ENCODE measurements around the gene PARP1. TPM values are rescaled to one million over a fixed set of nuclear protein-coding genes. Genes with fewer than 3 reads are reported as not detected.
"Not testable (repeated sequence)": the region's sequence is repeated elsewhere in the genome, so short reads cannot be mapped to it uniquely, and the experiment has no call there.

PARP1 gene
- total RNA-seq, 1 donor from 2014 or later = 91.1 TPM

GRCh38 chr1:226433341-226433720 lies 25.4 kb upstream of the PARP1 start:
- Histone ChIP-seq H3K27me3 (ENCODE audit: control insufficient read depth, insufficient read depth, low read length) (no peaks in the 10 kb centered on the region), H3K36me3 (ENCODE audit: control insufficient read depth, insufficient read depth, low read length) (no peaks in the 10 kb centered on the region), H3K4me3 (ENCODE audit: low read depth, low read length) (no peak overlapping the region)
- no peak for DNase-seq (ENCODE audit: low read depth)
- TF ChIP-seq, protein P1, sequence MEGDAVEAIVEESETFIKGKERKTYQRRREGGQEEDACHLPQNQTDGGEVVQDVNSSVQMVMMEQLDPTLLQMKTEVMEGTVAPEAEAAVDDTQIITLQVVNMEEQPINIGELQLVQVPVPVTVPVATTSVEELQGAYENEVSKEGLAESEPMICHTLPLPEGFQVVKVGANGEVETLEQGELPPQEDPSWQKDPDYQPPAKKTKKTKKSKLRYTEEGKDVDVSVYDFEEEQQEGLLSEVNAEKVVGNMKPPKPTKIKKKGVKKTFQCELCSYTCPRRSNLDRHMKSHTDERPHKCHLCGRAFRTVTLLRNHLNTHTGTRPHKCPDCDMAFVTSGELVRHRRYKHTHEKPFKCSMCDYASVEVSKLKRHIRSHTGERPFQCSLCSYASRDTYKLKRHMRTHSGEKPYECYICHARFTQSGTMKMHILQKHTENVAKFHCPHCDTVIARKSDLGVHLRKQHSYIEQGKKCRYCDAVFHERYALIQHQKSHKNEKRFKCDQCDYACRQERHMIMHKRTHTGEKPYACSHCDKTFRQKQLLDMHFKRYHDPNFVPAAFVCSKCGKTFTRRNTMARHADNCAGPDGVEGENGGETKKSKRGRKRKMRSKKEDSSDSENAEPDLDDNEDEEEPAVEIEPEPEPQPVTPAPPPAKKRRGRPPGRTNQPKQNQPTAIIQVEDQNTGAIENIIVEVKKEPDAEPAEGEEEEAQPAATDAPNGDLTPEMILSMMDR (IDR thresholded peaks at IDR 0.05; ENCODE audit: insufficient read depth, low read length, poor library complexity, severe bottlenecking) = no peak

- DNase-seq (ENCODE audit: low read depth) = no peak
- Histone ChIP-seq H3K4me3 (ENCODE audit: low read depth, low read length) (no peak overlapping the region), H3K36me3 (ENCODE audit: control insufficient read depth, insufficient read depth, low read length) (no peaks in the 10 kb centered on the region), H3K27me3 (ENCODE audit: control insufficient read depth, insufficient read depth, low read length) (no peaks in the 10 kb centered on the region)
- TF ChIP-seq, protein P1 (IDR thresholded peaks at IDR 0.05; ENCODE audit: insufficient read depth, low read length, poor library complexity, severe bottlenecking) = no peak
Observed at GRCh38 chr1:226432586-226433340, 24.9 kb upstream of the PARP1 start.

- H3K27me3 ChIP-seq (ENCODE audit: control insufficient read depth, insufficient read depth, low read length); H3K36me3 ChIP-seq (ENCODE audit: control insufficient read depth, insufficient read depth, low read length); H3K4me3 ChIP-seq (ENCODE audit: low read depth, low read length); DNase-seq (ENCODE audit: low read depth): not testable (repeated sequence)
Observed at GRCh38 chr1:226431898-226432297, 24.0 kb upstream of the PARP1 start.

GRCh38 chr1:226429858-226430715 lies 22.2 kb upstream of the PARP1 start:
- no peak for DNase-seq (ENCODE audit: low read depth)
- TF ChIP-seq, protein P1 (IDR thresholded peaks at IDR 0.05; ENCODE audit: insufficient read depth, low read length, poor library complexity, severe bottlenecking) = no peak
- no peaks in the 10 kb centered on the region for H3K36me3 ChIP-seq (ENCODE audit: control insufficient read depth, insufficient read depth, low read length)
- no peak overlapping the region for H3K4me3 ChIP-seq (ENCODE audit: low read depth, low read length)
- H3K27me3 ChIP-seq (ENCODE audit: control insufficient read depth, insufficient read depth, low read length) = no peaks in the 10 kb centered on the region

- Histone ChIP-seq H3K36me3 (ENCODE audit: control insufficient read depth, insufficient read depth, low read length) (no peaks in the 10 kb centered on the region), H3K27me3 (ENCODE audit: control insufficient read depth, insufficient read depth, low read length) (no peaks in the 10 kb centered on the region), H3K4me3 (ENCODE audit: low read depth, low read length) (no peak overlapping the region)
- TF ChIP-seq, protein P1 (IDR thresholded peaks at IDR 0.05; ENCODE audit: insufficient read depth, low read length, poor library complexity, severe bottlenecking) = no peak
- DNase-seq (ENCODE audit: low read depth) = no peak
Observed at GRCh38 chr1:226428791-226429461, 21.0 kb upstream of the PARP1 start.

GRCh38 chr1:226428348-226428747 lies 20.5 kb upstream of the PARP1 start:
- Histone ChIP-seq H3K27me3 (ENCODE audit: control insufficient read depth, insufficient read depth, low read length) (no peaks in the 10 kb centered on the region), H3K36me3 (ENCODE audit: control insufficient read depth, insufficient read depth, low read length) (no peaks in the 10 kb centered on the region), H3K4me3 (ENCODE audit: low read depth, low read length) (no peak overlapping the region)
- DNase-seq (ENCODE audit: low read depth) = no peak
- TF ChIP-seq, protein P1 (IDR thresholded peaks at IDR 0.05; ENCODE audit: insufficient read depth, low read length, poor library complexity, severe bottlenecking) = no peak

Data from kidney epithelial cell (primary cell).